ENCODE measurements around the gene PLK5.

Gene PLK5

GRCh38 chr19:1580382-1580781 is 56.5 kb downstream of the PLK5 start:
- TF ChIP-seq USF1 (IDR thresholded peaks at IDR 0.05) (no peak), CEBPB (IDR thresholded peaks at IDR 0.05) (no peak)
- TF ChIP-seq, protein P1, sequence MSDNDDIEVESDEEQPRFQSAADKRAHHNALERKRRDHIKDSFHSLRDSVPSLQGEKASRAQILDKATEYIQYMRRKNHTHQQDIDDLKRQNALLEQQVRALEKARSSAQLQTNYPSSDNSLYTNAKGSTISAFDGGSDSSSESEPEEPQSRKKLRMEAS (IDR thresholded peaks at IDR 0.05), result no peak

- TF ChIP-seq NFIC (IDR thresholded peaks at IDR 0.05), result no peak
- TF ChIP-seq ZBTB7A (IDR thresholded peaks at IDR 0.05; ENCODE audit: low read depth), result no peak
- no peak for TF ChIP-seq EGR1 (IDR thresholded peaks at IDR 0.05)
- no peak for TF ChIP-seq CEBPB (IDR thresholded peaks at IDR 0.05)
- TF ChIP-seq TCF12 (IDR thresholded peaks at IDR 0.05; ENCODE audit: low read depth), result no peak
- no peak for TF ChIP-seq USF1 (IDR thresholded peaks at IDR 0.05)
- TF ChIP-seq, protein P2, sequence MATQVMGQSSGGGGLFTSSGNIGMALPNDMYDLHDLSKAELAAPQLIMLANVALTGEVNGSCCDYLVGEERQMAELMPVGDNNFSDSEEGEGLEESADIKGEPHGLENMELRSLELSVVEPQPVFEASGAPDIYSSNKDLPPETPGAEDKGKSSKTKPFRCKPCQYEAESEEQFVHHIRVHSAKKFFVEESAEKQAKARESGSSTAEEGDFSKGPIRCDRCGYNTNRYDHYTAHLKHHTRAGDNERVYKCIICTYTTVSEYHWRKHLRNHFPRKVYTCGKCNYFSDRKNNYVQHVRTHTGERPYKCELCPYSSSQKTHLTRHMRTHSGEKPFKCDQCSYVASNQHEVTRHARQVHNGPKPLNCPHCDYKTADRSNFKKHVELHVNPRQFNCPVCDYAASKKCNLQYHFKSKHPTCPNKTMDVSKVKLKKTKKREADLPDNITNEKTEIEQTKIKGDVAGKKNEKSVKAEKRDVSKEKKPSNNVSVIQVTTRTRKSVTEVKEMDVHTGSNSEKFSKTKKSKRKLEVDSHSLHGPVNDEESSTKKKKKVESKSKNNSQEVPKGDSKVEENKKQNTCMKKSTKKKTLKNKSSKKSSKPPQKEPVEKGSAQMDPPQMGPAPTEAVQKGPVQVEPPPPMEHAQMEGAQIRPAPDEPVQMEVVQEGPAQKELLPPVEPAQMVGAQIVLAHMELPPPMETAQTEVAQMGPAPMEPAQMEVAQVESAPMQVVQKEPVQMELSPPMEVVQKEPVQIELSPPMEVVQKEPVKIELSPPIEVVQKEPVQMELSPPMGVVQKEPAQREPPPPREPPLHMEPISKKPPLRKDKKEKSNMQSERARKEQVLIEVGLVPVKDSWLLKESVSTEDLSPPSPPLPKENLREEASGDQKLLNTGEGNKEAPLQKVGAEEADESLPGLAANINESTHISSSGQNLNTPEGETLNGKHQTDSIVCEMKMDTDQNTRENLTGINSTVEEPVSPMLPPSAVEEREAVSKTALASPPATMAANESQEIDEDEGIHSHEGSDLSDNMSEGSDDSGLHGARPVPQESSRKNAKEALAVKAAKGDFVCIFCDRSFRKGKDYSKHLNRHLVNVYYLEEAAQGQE (IDR thresholded peaks at IDR 0.05; ENCODE audit: low read depth), result no peak
- TF ChIP-seq TEAD4 (IDR thresholded peaks at IDR 0.05), result no peak
- TF ChIP-seq YY1 (IDR thresholded peaks at IDR 0.05; ENCODE audit: low read depth), result no peak
- TF ChIP-seq EP300 (IDR thresholded peaks at IDR 0.05; ENCODE audit: borderline replicate concordance), result no peak
- TF ChIP-seq CREB1 (IDR thresholded peaks at IDR 0.05; ENCODE audit: low read depth), result no peak
- no peak for TF ChIP-seq RAD21 (IDR thresholded peaks at IDR 0.05; ENCODE audit: low read depth)
Measured at GRCh38 chr19:1580957-1581356, 57.1 kb downstream of the PLK5 start.

- TF ChIP-seq TAF1 (IDR thresholded peaks at IDR 0.05; ENCODE audit: low read depth), result no peak
- no peak for TF ChIP-seq ZBTB7A (IDR thresholded peaks at IDR 0.05; ENCODE audit: low read depth)
- TF ChIP-seq, protein P2 (IDR thresholded peaks at IDR 0.05; ENCODE audit: low read depth), result no peak
- no peak for TF ChIP-seq EP300 (IDR thresholded peaks at IDR 0.05; ENCODE audit: borderline replicate concordance)
- no peak for TF ChIP-seq TCF12 (IDR thresholded peaks at IDR 0.05; ENCODE audit: low read depth)
Measured at GRCh38 chr19:1582201-1582600, 58.3 kb downstream of the PLK5 start.

DNA sequence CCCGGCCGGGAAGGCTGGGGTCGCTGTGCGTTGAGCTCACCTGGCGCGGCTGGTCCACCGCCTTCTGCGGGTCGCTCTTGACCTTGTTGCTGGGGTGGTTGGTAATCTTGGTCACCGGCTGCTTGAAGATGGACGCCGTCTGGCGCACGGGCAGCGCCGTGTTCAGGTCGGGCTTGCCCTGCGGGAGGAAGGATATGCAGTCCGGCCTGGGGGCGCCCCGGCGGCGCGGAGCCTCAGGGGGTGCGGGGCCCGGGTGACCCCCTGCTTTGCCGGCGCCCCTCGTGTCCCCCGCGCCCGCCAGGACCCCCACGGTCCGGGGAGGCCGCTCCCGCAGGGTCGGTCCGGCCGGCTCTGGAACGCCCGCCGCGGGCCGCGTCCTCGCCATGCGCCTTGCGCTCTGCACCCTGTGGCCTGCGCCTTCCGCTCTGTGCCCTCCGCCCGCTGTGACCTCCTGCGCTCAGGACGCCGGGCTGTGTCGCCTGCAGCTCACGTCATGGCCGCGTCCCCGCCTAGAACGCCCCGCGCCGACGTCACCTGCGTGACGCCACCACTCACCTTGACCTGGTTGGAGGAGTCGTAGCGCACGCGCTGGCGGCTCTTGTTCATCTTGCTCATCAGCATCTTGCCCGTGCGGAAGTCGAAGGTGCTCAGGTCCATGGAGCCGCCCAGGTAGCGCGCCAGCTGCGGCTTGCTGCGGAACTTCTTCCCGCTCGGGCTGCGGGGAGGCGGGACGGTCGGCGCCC is 60.8 kb downstream of the PLK5 start:
- TF ChIP-seq CEBPB (IDR thresholded peaks at IDR 0.05), result no peak
- TF ChIP-seq EGR1 (IDR thresholded peaks at IDR 0.05), result no peak
- no peak for TF ChIP-seq EP300 (IDR thresholded peaks at IDR 0.05; ENCODE audit: borderline replicate concordance)
- no peak for TF ChIP-seq TEAD4 (IDR thresholded peaks at IDR 0.05)
- TF ChIP-seq CREB1 (IDR thresholded peaks at IDR 0.05; ENCODE audit: low read depth), result no peak
- TF ChIP-seq FOXM1 (IDR thresholded peaks at IDR 0.05; ENCODE audit: borderline replicate concordance, low read depth), result no peak
- TF ChIP-seq, protein P2 (IDR thresholded peaks at IDR 0.05; ENCODE audit: low read depth), result no peak
- no peak for TF ChIP-seq TAF1 (IDR thresholded peaks at IDR 0.05; ENCODE audit: low read depth)
- no peak for TF ChIP-seq USF1 (IDR thresholded peaks at IDR 0.05)
- TF ChIP-seq NFIC (IDR thresholded peaks at IDR 0.05), result no peak
- no peak for TF ChIP-seq ZBTB7A (IDR thresholded peaks at IDR 0.05; ENCODE audit: low read depth)
- TF ChIP-seq, protein P1 (IDR thresholded peaks at IDR 0.05), result no peak
- no peak for TF ChIP-seq TCF12 (IDR thresholded peaks at IDR 0.05; ENCODE audit: low read depth)
- TF ChIP-seq YY1 (IDR thresholded peaks at IDR 0.05; ENCODE audit: low read depth), result no peak
- no peak for TF ChIP-seq RAD21 (IDR thresholded peaks at IDR 0.05; ENCODE audit: low read depth)

All from Ishikawa (cell line).